CD4-positive, alpha-beta T cell treated with Interleukin-2 at 100 ng/mL for 4 hours (primary cell): Measurements from ENCODE around the gene KCNK3.

Experiments
- DNase-seq: peaks from one replicate; pipeline ENCODE4 v3.0.0-alpha.2; 2020; ENCODE audit warnings: low spot score

Gene KCNK3

DNA sequence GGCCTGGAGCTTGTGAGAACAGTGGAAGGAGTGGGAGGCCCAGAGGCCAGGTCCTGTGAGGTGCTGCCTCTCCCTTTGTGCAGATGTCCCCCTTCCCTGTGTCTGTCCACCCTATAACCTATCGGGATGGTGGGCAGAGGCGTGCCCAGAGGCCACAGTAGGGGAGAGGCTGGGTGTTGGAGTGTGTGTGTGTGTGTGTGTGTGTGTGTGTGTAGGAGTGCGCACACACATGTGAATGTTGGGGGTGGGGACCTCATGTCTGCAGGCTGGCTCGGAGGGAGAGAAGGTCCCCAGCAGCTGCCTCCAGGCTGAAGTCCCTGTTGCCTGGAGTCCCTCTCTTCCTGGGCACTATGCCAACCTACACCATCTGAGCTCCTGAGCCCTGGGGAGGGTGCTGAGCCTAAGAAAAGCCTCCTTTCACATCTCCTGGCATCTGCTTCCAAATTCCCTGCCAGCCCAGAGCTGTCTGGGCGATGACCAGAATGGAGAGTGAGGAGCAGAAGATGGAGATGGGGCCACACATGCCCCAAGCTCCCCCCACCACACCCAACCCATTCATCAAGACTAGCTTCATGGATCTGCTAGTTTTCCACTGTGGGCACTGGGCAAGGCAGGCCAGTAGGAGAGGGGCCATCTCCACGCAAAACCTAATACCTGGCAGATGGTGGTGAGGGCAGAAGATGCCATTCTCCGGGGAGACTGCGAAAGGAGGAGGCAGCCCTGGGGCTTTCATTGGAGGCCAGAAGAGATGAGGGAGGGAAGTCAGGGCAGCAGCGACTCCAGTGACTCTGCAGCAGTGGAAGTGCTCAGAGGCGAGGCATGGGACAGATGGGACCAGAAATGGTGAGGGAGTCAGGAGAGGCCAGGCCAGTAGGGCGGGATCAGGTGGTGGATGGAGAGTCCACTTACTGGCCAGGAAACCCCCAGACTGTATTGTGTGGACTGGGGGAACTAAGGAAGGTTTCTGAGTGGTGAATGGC lies 20.3 kb downstream of the KCNK3 start:
- DNase-seq: no peak

DNA sequence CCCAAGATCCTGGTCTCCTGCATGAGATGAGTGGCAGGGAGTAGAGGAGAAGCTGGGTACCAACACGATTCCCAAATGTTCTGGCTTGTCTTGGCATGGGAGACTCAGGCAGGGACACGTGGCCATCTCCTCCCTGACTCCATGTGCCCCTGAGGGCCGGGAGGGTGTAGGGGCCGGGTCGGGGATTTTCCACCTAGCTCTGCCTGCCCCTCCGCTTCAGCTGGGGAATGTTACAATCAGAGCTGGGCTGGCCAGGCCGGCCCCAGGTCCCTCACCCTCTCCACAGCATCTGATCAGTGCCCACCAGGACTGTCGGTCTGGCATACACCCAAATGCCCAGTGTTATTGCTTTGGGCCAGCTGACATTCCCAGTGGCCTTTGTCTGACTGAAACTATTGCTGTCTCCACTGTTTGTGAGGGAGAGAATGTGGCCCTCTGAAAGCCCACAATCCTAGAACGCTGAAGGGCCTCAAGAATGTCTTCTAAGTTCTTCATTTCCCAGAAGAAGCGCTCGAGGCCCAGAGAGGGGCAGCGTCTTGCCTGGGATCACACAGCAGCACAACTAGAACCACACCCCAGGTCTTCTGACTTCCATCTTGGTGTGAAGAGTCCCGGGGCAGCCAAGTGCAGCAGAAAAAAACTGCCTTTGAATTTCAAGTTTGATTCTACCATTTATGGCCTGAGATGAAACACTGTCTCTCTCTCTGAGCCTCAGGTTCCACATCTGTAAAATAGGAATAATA lies 23.2 kb downstream of the KCNK3 start:
- DNase-seq: no peak

DNA sequence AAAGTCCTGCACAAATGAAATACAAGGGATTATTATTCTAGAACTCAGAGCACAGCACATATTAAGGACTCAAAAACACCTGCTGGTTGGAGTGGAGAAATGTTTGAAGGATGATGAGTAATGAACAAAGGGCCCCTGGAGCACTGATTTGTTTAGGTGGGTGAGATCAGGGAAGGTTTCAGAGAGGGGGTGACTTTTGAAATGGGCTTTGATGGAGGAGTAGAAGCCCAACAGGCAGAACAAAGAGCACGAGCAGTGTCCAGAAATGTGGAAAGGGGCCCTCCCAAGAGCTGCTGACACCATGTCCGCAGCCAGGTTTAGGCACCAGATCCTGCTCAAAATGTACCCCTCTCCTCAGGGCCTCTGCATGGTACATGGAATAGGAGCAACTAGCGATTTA lies 23.8 kb downstream of the KCNK3 start:
- DNase-seq: no peak

DNA sequence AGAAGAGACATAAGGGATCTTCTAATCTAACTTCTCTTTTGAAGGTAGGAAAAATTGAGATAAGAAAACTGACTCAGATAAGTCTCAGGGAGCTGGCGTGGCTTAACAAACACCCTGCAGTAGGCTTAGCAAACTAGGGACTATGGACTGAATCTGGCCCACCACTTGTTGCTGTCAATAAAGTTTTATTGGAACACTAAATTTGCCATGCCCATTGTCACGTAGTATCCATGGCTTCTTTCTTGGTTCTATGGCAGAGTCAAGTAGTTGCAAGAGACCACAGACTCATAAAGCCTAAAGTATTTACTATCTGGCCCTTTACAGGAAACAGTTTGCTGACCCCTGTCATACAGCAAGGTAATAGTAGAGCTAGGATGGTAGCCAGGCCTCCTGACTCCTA lies 24.2 kb downstream of the KCNK3 start:
- no peak for DNase-seq

DNA sequence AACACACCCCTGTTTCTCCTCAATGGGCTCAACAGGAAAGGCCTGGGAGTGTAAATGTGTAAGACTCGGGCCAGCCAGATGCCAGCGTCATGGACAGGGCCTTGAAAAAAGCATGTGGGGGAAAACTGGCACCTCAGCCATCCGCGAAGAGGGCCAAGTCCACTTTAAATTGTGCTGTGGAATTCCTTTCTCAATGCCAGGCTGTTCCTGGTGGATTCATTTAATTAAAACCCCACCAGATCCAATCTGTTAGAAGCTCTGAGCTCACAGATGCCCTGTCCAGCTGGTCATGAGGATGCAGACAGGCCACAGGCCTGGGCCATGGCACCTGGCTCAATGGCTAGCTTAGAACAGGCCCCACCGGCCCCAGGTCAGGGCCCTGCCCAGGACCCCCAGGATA lies 24.8 kb downstream of the KCNK3 start:
- DNase-seq: no peak

DNA sequence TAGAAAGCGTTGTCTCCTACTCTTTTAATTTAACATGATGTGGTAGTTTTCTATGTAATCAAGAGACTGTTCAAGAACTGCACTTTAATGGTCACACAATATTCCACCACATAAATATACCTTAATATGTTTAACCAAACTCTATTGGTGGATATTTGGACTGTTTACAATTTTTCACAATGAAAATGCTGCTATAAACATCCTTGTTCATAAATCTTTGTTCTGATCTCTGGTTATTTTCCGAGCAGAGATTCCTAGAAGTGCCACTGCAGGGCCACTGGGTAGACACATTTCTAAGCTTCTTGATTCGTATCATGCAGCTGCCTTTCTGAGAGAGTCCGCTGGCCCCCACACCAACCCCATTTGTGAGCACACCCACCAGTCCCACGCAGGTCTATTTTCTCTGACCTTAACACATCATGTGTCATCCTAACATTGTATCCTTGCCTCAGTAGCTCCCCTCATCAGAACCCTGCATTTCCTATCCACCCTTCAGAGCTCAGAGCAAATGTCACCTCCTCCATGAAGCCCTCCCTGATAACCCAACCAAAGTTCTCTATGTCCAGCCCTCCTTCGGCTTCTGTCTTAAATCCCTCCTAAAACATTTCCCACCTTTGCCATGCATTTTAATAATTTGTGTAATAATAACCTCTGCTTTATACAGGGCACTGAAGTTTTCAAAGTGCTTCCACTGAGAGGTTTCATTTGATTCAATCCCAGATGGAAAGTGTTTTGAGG lies 26.6 kb downstream of the KCNK3 start:
- no peak for DNase-seq

DNA sequence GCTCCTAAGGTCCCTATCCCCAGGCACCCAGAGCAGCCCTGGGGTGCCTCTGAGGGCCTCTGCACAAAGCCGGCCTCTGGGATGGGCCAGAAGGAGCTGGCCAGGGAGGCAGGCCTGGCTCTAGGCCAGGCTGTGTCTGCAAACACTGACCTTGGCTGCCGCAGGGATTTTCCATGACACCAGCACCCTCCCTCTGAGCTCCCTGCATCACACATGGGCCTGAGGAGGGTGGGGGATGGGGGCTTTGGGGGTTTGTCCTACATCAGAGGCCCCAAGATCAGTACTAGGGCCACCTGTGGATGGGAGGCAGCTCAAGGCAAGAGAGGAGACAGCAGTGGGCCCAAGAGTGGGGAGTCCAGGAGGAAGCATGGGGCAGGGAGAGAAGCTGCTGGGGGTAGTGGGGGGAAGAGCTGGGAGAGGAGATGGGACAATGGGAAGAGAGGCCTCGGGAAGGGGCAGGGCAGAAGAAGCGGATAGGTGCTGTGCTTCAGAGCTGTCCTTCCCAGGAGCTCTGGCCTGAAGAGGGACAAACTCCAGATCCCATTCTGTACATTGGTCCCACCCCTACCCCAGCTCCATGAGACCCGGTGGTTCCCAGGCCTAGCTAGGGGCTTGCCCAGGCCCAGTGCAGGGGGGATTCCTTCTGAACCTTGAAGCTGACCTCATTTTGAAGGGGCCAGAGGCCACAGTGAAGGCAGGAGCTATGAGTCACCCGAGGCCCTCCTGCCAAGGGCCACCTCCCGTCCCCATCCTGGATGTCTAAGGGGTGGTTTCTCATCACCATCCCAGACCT lies 28.0 kb downstream of the KCNK3 start:
- no peak for DNase-seq

DNA sequence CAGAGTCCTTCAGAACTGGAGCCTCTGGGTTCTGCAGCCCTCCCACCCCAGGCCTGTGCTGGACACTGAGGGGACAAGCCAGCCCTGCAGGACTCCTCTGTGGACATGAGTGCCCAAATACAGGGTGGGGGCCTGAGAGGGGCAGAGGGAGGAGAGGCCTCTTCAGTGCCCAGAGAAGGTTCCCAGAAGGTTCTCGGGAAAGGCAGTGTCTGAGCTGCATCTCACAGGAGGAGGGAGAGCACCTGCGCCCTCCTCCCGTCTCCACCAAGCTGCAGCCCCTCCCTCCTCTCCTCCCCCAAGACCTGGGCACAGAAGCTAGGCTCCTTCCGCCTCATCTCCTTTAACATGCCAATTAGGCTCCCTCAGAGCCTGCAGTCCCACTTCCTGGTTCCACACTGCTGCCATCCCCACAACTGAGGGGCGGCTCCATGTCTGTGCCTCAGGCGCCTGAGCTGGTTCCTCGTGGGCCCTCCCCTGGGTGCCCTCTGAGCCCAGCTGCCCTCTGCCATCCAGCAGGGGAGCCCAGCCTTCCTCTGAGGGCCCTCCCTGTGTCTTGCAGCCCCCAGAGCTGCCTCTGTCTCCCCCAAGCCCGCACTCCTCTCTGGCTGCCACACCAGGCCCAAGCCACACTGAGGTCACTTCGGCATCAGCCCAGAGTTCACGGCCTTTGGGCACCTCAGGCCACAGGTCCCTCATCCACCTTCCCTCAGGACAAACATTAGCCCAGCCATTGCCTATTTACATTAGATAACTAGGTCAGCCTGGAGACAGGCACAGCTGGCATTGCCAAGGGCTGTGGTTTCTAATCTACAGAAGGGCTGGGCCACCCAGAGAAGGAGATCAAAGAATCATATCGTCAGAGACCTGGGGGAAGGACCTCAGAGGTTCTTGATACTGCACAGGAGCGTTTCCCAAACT lies 28.9 kb downstream of the KCNK3 start:
- no peak for DNase-seq

DNA sequence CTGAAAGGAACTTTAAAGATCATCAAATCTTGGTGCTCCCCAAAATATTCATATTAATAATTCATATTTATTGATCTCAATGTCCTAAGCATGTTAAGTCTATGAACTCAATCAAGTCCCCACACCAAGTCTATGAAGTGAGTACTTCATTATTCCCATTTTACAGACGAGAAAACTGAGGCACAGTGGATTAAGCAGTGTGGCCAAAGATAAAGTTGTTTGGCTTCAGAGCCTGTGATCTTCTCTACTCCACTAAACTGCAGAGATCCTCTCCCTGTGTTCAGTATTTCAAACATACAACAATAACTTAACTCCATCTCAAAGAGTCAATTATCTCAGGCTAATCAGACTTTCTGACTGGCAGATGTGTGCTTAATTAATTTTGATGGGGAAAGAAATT lies 29.8 kb downstream of the KCNK3 start:
- DNase-seq: no peak

DNA sequence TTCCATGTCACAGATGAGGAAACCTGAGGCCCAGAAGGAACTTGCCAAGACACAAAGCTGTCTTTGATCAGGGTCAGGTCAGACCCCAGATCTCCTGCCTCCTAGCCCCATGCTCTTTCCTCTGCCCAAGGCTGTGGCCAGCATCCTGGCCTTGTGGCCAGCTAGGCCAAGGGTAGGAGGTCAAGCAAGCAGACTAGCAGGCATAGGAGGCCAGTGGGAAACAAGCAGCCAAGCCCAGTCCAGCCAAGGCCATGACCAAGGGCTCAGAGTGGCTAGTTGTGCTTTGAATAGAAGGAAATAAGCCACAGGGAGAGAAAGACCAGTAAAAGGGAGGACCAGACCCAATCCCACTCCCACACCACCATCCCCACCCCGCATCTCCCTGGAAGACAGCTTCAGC lies 30.4 kb downstream of the KCNK3 start:
- no peak for DNase-seq

DNA sequence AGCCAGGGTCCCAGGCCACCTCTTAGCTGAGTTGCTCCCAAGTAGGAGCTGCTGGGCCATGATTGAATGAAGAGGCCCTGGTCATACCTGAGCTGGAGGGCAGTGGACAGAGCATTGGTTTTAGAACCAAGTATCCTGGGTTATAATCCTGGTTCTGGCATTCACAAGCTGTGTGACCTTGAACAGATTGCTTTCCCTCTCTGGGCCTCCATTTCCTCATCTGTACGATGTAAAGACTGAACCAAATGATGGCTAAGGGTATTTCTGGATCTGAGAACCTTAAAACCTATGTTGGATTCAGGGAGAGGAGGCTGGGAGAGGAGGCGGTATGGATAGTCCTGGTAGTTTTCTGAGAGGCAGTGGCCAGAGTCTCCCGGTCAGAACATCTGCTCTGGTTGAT lies 31.0 kb downstream of the KCNK3 start:
- no peak for DNase-seq

DNA sequence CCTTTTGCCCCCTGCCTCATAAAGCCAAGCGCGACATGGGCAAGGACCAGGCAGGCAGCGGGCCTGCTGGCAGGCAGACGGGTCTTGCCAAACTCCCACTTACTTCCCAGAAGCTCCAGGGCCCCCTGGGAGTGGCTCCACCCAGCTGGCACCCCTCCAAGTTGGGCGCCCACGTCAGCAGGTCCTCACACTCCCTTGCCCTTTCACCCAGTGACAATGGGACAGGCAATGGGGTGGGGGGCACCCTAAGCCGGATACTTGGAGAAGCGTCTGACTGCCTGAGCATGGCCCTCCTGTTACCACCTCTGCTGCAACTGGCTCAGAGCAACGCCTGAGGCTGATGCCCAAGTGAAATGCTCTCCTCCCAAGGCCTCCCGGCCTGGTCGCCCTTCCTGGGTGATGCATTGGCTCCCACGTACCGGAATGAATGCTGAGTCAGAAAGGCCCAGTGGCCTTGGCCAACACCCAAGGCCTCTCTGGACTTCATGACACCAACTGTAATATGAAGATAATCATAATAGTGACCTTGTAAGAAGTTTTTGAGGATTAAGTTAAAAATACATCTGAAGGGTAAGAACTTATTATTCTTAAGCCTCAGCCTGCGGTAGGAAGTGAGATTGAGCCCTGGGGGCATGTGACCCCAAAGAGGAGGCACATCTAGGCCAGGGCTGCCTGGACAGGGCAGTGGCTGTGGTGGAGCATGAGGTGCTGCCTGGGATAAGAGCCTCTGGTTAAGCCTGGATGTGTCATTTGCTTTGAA lies 31.6 kb downstream of the KCNK3 start:
- no peak for DNase-seq

DNA sequence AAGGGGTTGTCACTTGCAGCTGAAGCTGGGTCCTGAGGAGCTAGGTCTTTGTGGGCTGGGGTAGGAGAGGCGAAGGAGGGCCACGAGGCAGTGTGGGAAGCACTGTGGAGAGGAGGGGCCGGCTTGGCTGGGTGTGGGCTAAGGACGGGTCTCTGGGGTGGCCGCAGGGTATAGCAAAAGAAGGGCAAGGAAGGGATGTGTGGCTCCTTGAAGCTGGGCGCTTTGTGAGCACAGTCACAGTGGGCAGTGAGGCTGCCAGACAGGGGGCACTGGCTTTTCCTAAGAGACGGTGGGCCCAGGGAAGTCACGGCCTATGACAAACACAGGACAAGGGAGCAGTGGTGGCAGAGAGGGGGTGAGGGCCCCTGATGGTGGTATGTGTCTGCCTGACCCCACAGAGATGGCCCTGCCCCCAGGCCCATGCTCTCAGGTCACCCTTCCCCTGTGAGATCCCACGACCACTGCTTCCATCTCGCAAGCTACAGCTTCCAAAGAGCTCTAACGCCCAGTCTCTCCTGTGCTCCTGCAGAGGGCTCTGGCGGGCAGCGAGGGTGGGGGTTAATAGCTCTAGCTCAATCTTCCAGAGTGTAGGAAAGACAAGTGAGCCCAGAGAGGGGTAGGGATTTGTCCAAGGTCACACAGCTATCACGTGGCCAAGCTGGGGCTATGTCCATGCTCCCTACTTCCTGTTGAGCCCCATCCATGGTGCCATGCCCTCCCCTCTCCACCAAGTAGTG lies 32.4 kb downstream of the KCNK3 start:
- no peak for DNase-seq

DNA sequence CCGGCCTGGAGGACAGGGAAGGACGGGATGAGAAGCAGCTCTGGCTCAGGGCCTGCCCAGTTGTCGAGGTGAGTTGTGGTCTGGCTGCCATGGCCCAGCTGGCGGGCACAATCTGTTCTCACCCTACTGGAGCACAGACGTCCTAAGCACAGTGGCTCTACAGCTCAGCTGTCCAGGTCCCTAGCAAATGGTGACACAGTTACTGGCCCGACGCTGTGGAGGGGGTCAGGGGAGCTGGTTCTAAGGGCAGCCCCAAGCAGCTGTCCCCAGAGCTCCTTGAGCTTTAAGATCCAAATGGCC lies 32.9 kb downstream of the KCNK3 start:
- no peak for DNase-seq

DNA sequence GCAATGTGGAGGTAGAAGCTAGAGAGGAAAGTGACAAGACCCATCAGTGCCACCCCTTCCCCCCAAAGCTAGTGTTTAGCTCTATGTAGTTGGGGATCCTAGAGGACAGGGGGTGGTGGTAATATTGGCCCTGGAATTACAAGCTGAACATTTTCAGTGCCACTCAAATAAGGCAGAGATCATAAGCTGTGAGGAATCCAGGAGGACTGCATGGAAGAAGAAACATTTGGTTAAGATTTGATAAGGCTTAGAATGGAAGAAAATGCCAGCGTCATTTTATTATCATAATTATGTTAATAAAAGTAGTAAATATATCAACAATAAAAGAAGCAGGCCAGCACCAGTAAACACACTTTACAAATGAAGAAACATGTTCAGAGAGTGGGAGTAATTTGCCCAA lies 33.7 kb downstream of the KCNK3 start:
- no peak for DNase-seq

DNA sequence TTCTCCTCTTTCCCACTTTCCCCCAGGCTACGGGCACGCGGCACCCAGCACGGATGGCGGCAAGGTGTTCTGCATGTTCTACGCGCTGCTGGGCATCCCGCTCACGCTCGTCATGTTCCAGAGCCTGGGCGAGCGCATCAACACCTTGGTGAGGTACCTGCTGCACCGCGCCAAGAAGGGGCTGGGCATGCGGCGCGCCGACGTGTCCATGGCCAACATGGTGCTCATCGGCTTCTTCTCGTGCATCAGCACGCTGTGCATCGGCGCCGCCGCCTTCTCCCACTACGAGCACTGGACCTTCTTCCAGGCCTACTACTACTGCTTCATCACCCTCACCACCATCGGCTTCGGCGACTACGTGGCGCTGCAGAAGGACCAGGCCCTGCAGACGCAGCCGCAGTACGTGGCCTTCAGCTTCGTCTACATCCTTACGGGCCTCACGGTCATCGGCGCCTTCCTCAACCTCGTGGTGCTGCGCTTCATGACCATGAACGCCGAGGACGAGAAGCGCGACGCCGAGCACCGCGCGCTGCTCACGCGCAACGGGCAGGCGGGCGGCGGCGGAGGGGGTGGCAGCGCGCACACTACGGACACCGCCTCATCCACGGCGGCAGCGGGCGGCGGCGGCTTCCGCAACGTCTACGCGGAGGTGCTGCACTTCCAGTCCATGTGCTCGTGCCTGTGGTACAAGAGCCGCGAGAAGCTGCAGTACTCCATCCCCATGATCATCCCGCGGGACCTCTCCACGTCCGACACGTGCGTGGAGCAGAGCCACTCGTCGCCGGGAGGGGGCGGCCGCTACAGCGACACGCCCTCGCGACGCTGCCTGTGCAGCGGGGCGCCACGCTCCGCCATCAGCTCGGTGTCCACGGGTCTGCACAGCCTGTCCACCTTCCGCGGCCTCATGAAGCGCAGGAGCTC lies 35.4 kb downstream of the KCNK3 start:
- DNase-seq: no peak

DNA sequence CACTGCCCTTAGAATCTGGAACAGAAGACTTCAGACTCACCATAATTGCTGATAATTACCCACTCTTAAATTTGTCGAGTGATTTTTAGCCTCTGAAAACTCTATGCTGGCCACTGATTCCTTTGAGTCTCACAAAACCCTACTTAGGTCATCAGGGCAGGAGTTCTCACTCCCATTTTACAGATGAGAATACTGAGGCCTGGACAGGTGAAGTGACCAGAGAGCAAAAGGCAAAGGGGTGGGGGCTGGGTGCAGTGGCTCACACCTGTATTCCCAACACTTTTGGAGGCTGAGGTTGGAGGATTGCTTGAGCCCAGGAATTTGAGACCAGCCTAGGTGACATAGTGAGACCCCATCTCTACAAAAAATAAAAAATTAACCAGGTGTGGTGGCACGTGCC lies 36.8 kb downstream of the KCNK3 start:
- no peak for DNase-seq
